A673 (cell line): ENCODE measurements around the gene PAK1IP1. TPM values are rescaled to one million over a fixed set of nuclear protein-coding genes. Genes with fewer than 3 reads are reported as not detected.

Experiments
- BruUV-seq: library from RNA; stranded (reverse); fragments of 400-500 nt; replicated peaks from 2 replicates; lab custom pipeline; 2021; lab: Mats Ljungman, UMichigan
- CTCF ChIA-PET: fragments of 300-600 bp; sonication (Branson Sonifier 250); formaldehyde crosslinking; loops from one replicate; lab custom pipeline; 2022; ENCODE audit warnings: antibody characterized with exemption; lab: Charles Lee
- POLR2A ChIA-PET: fragments of 300-600 bp; sonication (Branson Sonifier 250); formaldehyde crosslinking; loops from one replicate; lab custom pipeline; 2022; ENCODE audit warnings: antibody characterized with exemption; ENCODE audit not compliant: low non-redundant PET; lab: Charles Lee
- DNase-seq: peaks from one replicate; pipeline ENCODE4 v3.0.0-alpha.2; 2015; ENCODE audit warnings: low spot score
- H3K27ac ChIP-seq: fragments of 200-600 bp; sonication (generic); 2 replicates; pipeline ENCODE4 v1.5.1; 2016; ENCODE audit warnings: mixed run types, low read depth, mild to moderate bottlenecking, mixed read lengths, antibody characterized with exemption, low read length; ENCODE audit not compliant: poor library complexity, severe bottlenecking
- H3K27me3 ChIP-seq: fragments of 200-600 bp; sonication (generic); replicated peaks from 2 replicates; pipeline ENCODE4 v1.6.1; 2017; ENCODE audit warnings: mixed run types, low read depth, mild to moderate bottlenecking, mixed read lengths, antibody characterized with exemption, low read length; ENCODE audit not compliant: insufficient read depth, poor library complexity
- H3K36me3 ChIP-seq: fragments of 200-600 bp; sonication (generic); 2 replicates; pipeline ENCODE4 v1.6.1; 2016; ENCODE audit warnings: mixed run types, mild to moderate bottlenecking, mixed read lengths, antibody characterized with exemption, low read length; ENCODE audit not compliant: insufficient read depth, poor library complexity, severe bottlenecking
- H3K4me1 ChIP-seq: fragments of 200-600 bp; sonication (generic); 2 replicates; pipeline ENCODE4 v1.6.1; 2017; ENCODE audit warnings: mixed run types, mild to moderate bottlenecking, mixed read lengths, antibody characterized with exemption, low read length; ENCODE audit not compliant: insufficient read depth, poor library complexity, severe bottlenecking
- H3K4me3 ChIP-seq: fragments of 200-600 bp; sonication (generic); 2 replicates; pipeline ENCODE4 v1.5.1; 2016; ENCODE audit warnings: low read depth, mixed run types, mild to moderate bottlenecking, mixed read lengths, low read length; ENCODE audit not compliant: poor library complexity, severe bottlenecking
- H3K9me3 ChIP-seq: fragments of 200-600 bp; sonication (generic); 2 replicates; pipeline ENCODE4 v1.6.1; 2016; ENCODE audit warnings: mixed run types, low read depth, mild to moderate bottlenecking, mixed read lengths, antibody characterized with exemption, low read length; ENCODE audit not compliant: poor library complexity, severe bottlenecking
- EZH2 ChIP-seq: fragments of 200-600 bp; sonication (generic); IDR thresholded peaks from 2 replicates; pipeline ENCODE4 v1.6.1; 2017; ENCODE audit warnings: borderline replicate concordance, low read depth, mild to moderate bottlenecking, mixed read lengths, antibody characterized with exemption, low read length; ENCODE audit not compliant: poor library complexity, severe bottlenecking
- intact Hi-C: fragments of 100-400 bp; cut with micrococcal nuclease; formaldehyde crosslinking; loops from one replicate; pipeline ENCODE4 v1.10.0; 2022; ENCODE audit not compliant: unreplicated experiment
- total RNA-seq: library from RNA; stranded (reverse); gene quantifications from 2 replicates; pipeline ENCODE4 v1.2.3, GENCODE V29; 2021
- TF ChIP-seq, protein P1 (sequence below): fragments of 300-800, 200-600 bp; sonication (generic); conservative IDR thresholded peaks from 2 replicates; pipeline ENCODE4 v1.5.1; 2017; ENCODE audit warnings: low read depth, mild to moderate bottlenecking, antibody characterized with exemption, low read length, moderate library complexity, mixed read lengths

PAK1IP1 gene
- total RNA-seq, 1 experiment from 2014 or later: 41.6 TPM

DNA sequence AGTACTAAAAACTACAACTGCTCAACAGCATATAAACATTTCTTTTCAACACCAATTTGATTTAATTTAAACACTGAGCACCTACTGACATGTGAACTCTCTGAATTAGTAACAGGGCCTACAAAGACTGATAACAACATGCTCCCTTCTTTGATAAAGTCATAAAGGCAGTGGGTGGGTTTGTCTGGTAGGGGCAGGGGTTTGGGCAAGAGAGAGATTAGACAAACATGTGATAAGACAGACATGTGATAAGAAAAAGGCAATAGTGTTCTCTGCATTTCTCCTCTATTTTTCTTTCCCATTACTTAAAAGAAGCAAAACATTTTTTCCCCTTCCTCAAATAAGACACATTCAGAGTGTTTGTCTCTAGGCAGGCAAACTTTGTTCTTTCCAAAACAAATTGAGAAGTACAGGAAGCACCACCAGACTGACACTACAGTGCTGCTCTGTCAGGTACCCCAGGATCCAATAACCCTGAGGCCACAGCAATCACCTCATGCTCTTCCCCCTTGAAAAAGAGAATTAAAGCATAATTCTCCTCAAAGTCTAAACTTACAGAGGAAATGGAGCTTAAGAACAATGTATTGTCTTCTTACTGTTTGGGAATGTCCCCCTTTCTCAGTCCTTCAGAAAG, 12.3 kb upstream of the PAK1IP1 start:
- TF ChIP-seq, protein P1, sequence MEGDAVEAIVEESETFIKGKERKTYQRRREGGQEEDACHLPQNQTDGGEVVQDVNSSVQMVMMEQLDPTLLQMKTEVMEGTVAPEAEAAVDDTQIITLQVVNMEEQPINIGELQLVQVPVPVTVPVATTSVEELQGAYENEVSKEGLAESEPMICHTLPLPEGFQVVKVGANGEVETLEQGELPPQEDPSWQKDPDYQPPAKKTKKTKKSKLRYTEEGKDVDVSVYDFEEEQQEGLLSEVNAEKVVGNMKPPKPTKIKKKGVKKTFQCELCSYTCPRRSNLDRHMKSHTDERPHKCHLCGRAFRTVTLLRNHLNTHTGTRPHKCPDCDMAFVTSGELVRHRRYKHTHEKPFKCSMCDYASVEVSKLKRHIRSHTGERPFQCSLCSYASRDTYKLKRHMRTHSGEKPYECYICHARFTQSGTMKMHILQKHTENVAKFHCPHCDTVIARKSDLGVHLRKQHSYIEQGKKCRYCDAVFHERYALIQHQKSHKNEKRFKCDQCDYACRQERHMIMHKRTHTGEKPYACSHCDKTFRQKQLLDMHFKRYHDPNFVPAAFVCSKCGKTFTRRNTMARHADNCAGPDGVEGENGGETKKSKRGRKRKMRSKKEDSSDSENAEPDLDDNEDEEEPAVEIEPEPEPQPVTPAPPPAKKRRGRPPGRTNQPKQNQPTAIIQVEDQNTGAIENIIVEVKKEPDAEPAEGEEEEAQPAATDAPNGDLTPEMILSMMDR: no peak
- no peak for TF ChIP-seq EZH2
- Histone ChIP-seq H3K27me3 (peaks cover 43% of the 10 kb centered on the region), H3K27ac (no peak overlapping the region), H3K4me1 (no peaks in the 10 kb centered on the region), H3K36me3 (no peaks in the 10 kb centered on the region), H3K4me3 (no peak overlapping the region), H3K9me3 (no peaks in the 10 kb centered on the region)
- ChIA-PET CTCF (no interaction called here), POLR2A (no interaction called here)
- intact Hi-C loops: no loop called here
- BruUV-seq: no TSS peak
- DNase-seq: no peak

GRCh38 chr6:10684618-10685017, 10.2 kb upstream of the PAK1IP1 start:
- Histone ChIP-seq H3K27ac (no peak overlapping the region), H3K36me3 (no peaks in the 10 kb centered on the region), H3K9me3 (no peaks in the 10 kb centered on the region), H3K27me3 (peaks cover 56% of the 10 kb centered on the region), H3K4me1 (no peaks in the 10 kb centered on the region), H3K4me3 (no peak overlapping the region)
- ChIA-PET CTCF (no interaction called here), POLR2A (no interaction called here)
- intact Hi-C loops: no loop called here
- BruUV-seq: no TSS peak
- TF ChIP-seq, protein P1: no peak
- TF ChIP-seq EZH2: no peak
- no peak for DNase-seq

GRCh38 chr6:10685092-10685915, 9.5 kb upstream of the PAK1IP1 start:
- no peak for TF ChIP-seq EZH2
- TF ChIP-seq, protein P1: no peak
- CTCF ChIA-PET: no interaction called here
- POLR2A ChIA-PET: no interaction called here
- peaks cover 51% of the 10 kb centered on the region for H3K27me3 ChIP-seq
- intact Hi-C loops: no loop called here
- no peaks in the 10 kb centered on the region for H3K9me3 ChIP-seq
- DNase-seq: no peak
- no peak overlapping the region for H3K4me3 ChIP-seq
- H3K27ac ChIP-seq: no peak overlapping the region
- H3K36me3 ChIP-seq: no peaks in the 10 kb centered on the region
- no TSS peak for BruUV-seq
- no peaks in the 10 kb centered on the region for H3K4me1 ChIP-seq
